ENCODE measurements around the gene SLC51A.

DNA sequence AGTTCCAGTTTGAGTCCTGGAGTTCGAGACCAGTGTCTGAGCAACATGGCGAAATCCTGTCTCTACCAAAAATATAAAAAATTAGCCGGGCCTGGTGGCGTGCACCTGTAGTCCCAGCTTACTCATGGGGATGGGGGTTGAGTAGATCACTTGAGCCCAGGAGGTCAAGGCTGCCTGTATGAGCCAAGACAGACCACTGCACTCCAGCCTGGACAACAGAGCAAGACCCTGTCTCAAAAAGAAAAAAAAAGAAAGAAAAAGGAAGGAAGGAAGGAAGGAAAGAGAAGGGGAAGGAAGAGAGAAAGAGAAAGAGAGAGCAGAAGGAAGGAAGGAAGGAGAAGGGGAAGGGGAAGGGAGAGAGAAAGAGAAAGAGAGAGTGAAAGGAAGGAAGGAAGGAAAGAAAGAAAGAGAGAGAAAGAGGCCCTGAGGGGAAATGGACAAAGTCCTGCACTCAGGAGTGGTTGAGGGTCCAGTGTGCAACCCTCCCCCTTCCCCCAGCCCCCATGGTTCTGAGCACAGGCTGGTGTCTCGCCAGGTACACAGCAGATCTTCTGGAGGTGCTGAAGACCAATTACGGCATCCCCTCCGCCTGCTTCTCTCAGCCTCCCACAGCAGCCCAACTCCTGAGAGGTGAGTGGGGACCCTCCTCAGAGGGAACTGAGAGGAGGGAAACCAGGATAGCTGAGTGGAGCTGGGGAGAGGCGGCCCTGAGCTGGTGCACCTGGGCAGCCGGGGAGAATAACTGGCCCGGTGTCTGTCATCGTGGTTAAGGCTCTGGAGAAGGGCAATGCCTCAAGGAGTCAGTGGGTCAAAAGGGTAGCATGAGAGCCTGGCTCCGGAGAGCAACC, 1.2 kb downstream of the SLC51A start:
- no peak for TF ChIP-seq ZNF468 (CRISPR knock-in tag; IDR thresholded peaks at IDR 0.05)
- no peak for TF ChIP-seq NBN (conservative IDR thresholded peaks at IDR 0.05)
- TF ChIP-seq STAT5B (CRISPR knock-in tag; IDR thresholded peaks at IDR 0.05) = no peak
- TF ChIP-seq, protein P1, sequence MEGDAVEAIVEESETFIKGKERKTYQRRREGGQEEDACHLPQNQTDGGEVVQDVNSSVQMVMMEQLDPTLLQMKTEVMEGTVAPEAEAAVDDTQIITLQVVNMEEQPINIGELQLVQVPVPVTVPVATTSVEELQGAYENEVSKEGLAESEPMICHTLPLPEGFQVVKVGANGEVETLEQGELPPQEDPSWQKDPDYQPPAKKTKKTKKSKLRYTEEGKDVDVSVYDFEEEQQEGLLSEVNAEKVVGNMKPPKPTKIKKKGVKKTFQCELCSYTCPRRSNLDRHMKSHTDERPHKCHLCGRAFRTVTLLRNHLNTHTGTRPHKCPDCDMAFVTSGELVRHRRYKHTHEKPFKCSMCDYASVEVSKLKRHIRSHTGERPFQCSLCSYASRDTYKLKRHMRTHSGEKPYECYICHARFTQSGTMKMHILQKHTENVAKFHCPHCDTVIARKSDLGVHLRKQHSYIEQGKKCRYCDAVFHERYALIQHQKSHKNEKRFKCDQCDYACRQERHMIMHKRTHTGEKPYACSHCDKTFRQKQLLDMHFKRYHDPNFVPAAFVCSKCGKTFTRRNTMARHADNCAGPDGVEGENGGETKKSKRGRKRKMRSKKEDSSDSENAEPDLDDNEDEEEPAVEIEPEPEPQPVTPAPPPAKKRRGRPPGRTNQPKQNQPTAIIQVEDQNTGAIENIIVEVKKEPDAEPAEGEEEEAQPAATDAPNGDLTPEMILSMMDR (CRISPR knock-in tag; IDR thresholded peaks at IDR 0.05) = no peak
- TF ChIP-seq SOX13 (IDR thresholded peaks at IDR 0.05) = no peak
- no peak for TF ChIP-seq SOX13 (CRISPR knock-in tag; conservative IDR thresholded peaks at IDR 0.05 in 1 of 2, IDR thresholded peaks at IDR 0.05 in 1 of 2)
- TF ChIP-seq TARDBP (CRISPR knock-in tag; IDR thresholded peaks at IDR 0.05) = no peak
